ENCODE results near the gene ANKS6. TPM values are rescaled to one million over a fixed set of nuclear protein-coding genes. Genes with fewer than 3 reads are reported as not detected.

The ANKS6 gene
- total RNA-seq, 3 donors from 2014 or later, result 5.6 to 23.3 (median 17.3) TPM

DNA sequence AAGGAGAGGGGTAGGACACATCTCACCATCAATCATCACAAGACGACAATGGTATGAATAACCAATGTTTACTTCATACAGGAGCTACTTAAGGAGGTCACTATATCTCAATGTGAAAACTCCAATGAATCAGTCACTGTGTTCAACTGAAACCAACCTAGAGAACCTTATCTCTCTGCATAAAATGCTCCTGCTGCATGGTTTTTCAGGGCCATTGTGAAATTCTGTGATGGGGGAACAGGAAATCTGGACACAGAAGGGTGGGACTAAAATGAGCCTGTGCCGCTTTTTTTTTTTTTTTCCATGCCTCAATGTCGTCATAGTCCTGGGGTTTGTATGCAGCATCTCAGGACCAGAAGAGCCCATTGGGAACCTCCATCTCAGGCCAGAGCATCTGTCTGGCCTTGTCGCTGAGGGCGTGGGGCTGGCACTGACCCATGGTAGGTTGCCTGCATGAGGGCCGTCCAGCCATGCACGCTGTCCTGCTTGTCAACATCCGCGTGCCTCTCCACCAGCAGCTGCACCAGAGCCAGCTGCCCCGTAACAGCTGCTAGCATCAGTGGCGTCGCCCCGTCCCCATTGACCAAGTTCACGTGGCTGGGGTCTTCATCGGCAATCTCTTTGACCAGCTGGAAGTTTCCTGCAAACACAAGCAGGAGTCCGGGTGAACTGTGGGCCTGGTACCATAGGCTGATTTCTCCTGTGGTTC lies 12.7 kb downstream of the ANKS6 start:
- Histone ChIP-seq H3K36me3 (no peaks in the 10 kb centered on the region), H3K27ac (no peak overlapping the region)
- DNase-seq (ENCODE audit: low spot score in 2 of 2), result no peak

DNA sequence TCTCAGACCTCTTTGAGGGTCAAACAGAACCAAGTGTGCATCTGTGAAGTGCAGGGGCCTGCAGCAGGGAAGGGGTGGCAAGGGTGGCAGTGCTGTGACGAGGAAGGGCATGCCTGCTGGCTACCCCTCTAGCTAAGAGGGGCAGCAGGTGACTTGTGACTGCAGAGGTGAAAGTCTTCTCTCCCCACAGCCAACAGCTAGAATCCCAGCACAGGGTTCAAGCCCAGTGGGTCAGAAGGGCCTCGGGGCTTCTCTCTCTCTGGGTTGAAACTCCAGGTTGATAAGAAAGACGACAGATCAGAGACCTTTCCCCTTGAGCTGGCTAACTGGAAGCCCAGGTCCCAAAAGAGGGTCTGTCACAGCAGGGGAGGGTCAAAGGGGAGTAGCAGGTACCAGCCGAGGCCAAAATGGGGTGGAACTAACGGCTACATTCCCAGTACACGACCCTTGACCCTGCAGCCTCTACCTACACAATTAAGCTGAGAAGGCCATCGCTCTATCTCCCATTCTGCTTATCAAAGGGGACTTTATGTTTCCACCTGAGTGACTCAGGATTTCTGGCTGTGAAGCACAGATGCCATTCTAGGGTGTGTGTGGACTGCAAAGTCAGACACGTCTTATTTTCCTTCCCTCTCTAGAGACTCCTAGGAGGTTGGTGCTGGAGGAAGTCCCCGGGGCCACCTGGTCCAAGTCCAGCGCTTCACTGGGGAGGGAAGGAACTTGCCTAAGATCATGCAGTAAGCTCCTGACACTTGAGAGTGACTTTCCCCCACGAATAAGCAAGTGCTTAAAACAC lies 14.6 kb downstream of the ANKS6 start:
- H3K4me3 ChIP-seq, result no peak overlapping the region
- H3K9me3 ChIP-seq, result no peaks in the 10 kb centered on the region
- intact Hi-C loops (cut with DNase I; ENCODE audit: low total_unique reads), result no loop called here
- no peaks in the 10 kb centered on the region for H3K27me3 ChIP-seq
- H3K4me1 ChIP-seq, result no peaks in the 10 kb centered on the region
- no peak for DNase-seq (ENCODE audit: low spot score in 2 of 2)
- H3K27ac ChIP-seq, result no peak overlapping the region
- no peaks in the 10 kb centered on the region for H3K36me3 ChIP-seq
- no peak for TF ChIP-seq POLR2AphosphoS5 (IDR thresholded peaks at IDR 0.05)
- no peak for TF ChIP-seq POLR2A (IDR thresholded peaks at IDR 0.05)
- TF ChIP-seq, protein P1, sequence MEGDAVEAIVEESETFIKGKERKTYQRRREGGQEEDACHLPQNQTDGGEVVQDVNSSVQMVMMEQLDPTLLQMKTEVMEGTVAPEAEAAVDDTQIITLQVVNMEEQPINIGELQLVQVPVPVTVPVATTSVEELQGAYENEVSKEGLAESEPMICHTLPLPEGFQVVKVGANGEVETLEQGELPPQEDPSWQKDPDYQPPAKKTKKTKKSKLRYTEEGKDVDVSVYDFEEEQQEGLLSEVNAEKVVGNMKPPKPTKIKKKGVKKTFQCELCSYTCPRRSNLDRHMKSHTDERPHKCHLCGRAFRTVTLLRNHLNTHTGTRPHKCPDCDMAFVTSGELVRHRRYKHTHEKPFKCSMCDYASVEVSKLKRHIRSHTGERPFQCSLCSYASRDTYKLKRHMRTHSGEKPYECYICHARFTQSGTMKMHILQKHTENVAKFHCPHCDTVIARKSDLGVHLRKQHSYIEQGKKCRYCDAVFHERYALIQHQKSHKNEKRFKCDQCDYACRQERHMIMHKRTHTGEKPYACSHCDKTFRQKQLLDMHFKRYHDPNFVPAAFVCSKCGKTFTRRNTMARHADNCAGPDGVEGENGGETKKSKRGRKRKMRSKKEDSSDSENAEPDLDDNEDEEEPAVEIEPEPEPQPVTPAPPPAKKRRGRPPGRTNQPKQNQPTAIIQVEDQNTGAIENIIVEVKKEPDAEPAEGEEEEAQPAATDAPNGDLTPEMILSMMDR (IDR thresholded peaks at IDR 0.05), result no peak

More for the DNA sequence above, 12.7 kb downstream of the ANKS6 start:
- no peaks in the 10 kb centered on the region for H3K9me3 ChIP-seq
- H3K4me3 ChIP-seq, result no peak overlapping the region
- H3K4me1 ChIP-seq, result no peaks in the 10 kb centered on the region
- H3K27me3 ChIP-seq, result no peaks in the 10 kb centered on the region
- TF ChIP-seq POLR2AphosphoS5 (IDR thresholded peaks at IDR 0.05), result no peak
- TF ChIP-seq, protein P1 (IDR thresholded peaks at IDR 0.05), result no peak
- TF ChIP-seq POLR2A (IDR thresholded peaks at IDR 0.05), result no peak
- intact Hi-C loops (cut with DNase I; ENCODE audit: low total_unique reads), result no loop called here

DNA sequence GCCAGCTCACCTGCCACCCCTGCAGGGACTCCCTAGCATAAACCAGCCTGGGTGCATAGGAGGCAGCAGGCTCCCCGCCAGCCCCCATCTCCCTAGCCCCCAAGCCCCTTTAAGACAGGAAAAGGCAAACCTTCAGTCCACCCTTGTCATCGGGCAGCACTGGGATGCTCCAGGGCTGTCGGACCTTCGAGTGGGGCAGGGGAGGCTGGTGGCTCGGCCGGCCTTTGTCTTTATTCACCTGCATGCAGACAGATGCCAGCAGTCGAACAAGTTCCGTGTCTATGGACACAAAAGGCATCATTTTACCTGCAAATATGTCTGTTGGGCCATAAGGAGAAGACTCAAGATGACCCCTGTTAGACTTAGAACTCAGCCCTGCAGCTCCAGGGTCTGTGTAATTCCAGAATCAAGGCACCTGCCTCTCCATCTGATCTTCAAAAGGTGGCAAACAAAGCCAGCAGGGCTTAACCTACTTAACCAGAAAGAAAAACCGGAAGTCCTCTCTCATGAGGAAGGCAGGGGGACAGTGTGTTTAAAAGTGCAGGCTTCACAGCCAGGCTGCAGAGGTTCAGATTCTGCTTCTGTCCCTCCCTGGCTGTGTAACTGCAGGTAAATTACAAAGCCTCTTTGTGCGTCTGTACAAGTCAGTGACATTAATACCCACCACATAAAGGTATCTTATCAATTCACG lies 16.2 kb downstream of the ANKS6 start:
- Histone ChIP-seq H3K9me3 (no peaks in the 10 kb centered on the region), H3K36me3 (no peaks in the 10 kb centered on the region), H3K27me3 (no peaks in the 10 kb centered on the region), H3K4me1 (no peaks in the 10 kb centered on the region), H3K27ac (no peak overlapping the region), H3K4me3 (no peak overlapping the region)
- no peak for DNase-seq (ENCODE audit: low spot score in 2 of 2)
- TF ChIP-seq POLR2AphosphoS5 (IDR thresholded peaks at IDR 0.05) (no peak), POLR2A (IDR thresholded peaks at IDR 0.05) (no peak)
- TF ChIP-seq, protein P1 (IDR thresholded peaks at IDR 0.05), result no peak
- intact Hi-C loops (cut with DNase I; ENCODE audit: low total_unique reads), result no loop called here

DNA sequence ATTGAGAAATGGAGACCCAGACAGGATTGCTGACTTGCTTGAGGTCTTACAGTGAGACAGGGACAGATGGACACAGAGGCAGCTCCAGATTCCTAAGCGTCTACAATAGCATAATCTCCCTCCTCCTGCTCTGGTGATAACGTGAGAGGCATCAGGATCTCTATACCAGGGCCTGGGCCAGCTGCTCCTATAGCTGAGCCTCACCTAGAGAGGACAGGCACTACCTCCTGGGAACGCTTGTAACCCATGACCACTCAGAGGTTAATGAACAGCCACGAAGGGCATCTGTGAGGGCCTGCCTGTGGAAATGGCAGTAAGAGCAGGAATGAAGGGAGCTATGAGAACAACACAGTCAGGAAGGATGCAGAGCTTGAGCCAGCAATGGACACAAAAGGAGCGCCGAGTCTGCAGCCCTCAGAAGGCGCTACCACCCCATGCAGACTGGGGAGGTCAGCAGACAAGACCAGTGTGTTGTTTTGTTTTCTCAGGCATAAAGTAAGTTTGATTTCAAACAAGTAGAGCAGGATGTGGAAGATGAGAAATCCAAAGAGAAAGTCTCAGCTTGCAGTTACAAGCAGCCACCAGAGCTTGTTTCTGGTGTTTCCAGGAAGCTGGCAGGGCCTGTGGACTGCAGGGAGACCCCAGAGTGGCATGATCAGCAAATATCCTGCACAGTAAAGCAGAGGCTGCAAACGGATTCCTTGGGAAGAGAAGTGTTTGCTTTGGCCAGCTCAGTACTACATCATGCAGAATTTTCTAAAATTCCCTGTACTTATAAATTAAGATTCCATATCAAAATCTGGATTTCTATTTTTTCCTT lies 17.4 kb downstream of the ANKS6 start:
- intact Hi-C loops (cut with DNase I; ENCODE audit: low total_unique reads), result no loop called here
- Histone ChIP-seq H3K27ac (no peak overlapping the region), H3K4me3 (no peak overlapping the region), H3K9me3 (no peaks in the 10 kb centered on the region), H3K27me3 (no peaks in the 10 kb centered on the region), H3K4me1 (no peaks in the 10 kb centered on the region), H3K36me3 (no peaks in the 10 kb centered on the region)
- TF ChIP-seq POLR2AphosphoS5 (IDR thresholded peaks at IDR 0.05) (no peak), POLR2A (IDR thresholded peaks at IDR 0.05) (no peak)
- DNase-seq (ENCODE audit: low spot score in 2 of 2), result no peak

DNA sequence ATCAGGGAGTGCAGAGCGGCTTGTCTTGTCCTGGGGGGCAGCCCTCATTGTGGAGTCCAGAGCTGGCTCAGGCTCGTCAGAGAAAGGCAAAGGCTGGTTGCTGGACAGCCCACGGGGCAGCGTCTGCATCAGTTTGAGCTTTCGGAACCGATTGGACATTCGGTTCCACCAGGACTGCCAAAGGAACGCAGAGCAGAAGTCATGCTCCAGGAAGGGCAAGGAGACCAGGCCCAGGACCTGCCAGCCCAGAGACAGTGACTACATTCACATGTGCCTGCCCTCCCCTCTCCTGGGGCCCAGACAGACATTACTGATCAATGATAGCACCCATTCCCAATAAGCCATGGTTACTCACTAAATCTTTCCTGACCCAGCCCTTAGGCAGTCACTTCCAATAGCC lies 18.1 kb downstream of the ANKS6 start:
- H3K4me3 ChIP-seq, result no peak overlapping the region
- no peak for DNase-seq (ENCODE audit: low spot score in 2 of 2)
- intact Hi-C loops (cut with DNase I; ENCODE audit: low total_unique reads), result no loop called here
- no peaks in the 10 kb centered on the region for H3K9me3 ChIP-seq
- H3K27me3 ChIP-seq, result no peaks in the 10 kb centered on the region
- no peaks in the 10 kb centered on the region for H3K36me3 ChIP-seq
- no peak overlapping the region for H3K27ac ChIP-seq
- TF ChIP-seq POLR2A (IDR thresholded peaks at IDR 0.05) (no peak), POLR2AphosphoS5 (IDR thresholded peaks at IDR 0.05) (no peak)
- TF ChIP-seq, protein P1 (IDR thresholded peaks at IDR 0.05), result no peak
- no peaks in the 10 kb centered on the region for H3K4me1 ChIP-seq

All from breast epithelium (tissue), 4 donors.